ENCODE measurements around the gene HEATR5A. TPM values are rescaled to one million over a fixed set of nuclear protein-coding genes. Genes with fewer than 3 reads are reported as not detected.

The HEATR5A gene
- polyA plus RNA-seq, 3 donors: 13.1 to 21.0 (median 16.8) TPM

- Histone ChIP-seq H3K4me2 (replicated peaks; ENCODE audit: extremely low read depth, low read length, poor library complexity, severe bottlenecking) (no peak overlapping the region), H3K36me3 (replicated peaks in 1 of 2; ENCODE audit: control insufficient read depth in 1 of 2, insufficient read depth in 2 of 2, low read length in 2 of 2) (no peaks in the 10 kb centered on the region), H3K27me3 (ENCODE audit: control insufficient read depth in 2 of 2, insufficient read depth in 2 of 2, low read length in 2 of 2) (no peaks in the 10 kb centered on the region), H4K20me1 (ENCODE audit: insufficient read depth, low read length) (no peaks in the 10 kb centered on the region), H3K9ac (ENCODE audit: insufficient read depth, low read length, poor library complexity, severe bottlenecking) (no peak overlapping the region), H2AFZ (ENCODE audit: insufficient read depth, low read depth, low read length, poor library complexity, severe bottlenecking) (no peak overlapping the region), H3K79me2 (ENCODE audit: insufficient read depth, low read length) (no peaks in the 10 kb centered on the region), H3K4me3 (replicated peaks in 1 of 3; ENCODE audit: low read depth in 2 of 3, low read length in 3 of 3) (no peak overlapping the region), H3K4me1 (ENCODE audit: control insufficient read depth in 1 of 2, insufficient read depth in 2 of 2, low read length in 2 of 2) (peaks cover 16 to 23% of the 10 kb centered on the region in 2 donors), H3K9me3 (replicated peaks in 1 of 2; ENCODE audit: control insufficient read depth in 1 of 2, insufficient read depth in 1 of 2, low read length in 2 of 2) (peaks cover 10 to 15% of the 10 kb centered on the region in 2 donors), H3K27ac (ENCODE audit: low read depth in 1 of 2, low read length in 2 of 2) (no peak overlapping the region)
- peaks cover 8 to 23% (median 19%) of the 10 kb centered on the region in 7 donors for H3K9me3 Mint-ChIP-seq
- TF ChIP-seq, protein P1, sequence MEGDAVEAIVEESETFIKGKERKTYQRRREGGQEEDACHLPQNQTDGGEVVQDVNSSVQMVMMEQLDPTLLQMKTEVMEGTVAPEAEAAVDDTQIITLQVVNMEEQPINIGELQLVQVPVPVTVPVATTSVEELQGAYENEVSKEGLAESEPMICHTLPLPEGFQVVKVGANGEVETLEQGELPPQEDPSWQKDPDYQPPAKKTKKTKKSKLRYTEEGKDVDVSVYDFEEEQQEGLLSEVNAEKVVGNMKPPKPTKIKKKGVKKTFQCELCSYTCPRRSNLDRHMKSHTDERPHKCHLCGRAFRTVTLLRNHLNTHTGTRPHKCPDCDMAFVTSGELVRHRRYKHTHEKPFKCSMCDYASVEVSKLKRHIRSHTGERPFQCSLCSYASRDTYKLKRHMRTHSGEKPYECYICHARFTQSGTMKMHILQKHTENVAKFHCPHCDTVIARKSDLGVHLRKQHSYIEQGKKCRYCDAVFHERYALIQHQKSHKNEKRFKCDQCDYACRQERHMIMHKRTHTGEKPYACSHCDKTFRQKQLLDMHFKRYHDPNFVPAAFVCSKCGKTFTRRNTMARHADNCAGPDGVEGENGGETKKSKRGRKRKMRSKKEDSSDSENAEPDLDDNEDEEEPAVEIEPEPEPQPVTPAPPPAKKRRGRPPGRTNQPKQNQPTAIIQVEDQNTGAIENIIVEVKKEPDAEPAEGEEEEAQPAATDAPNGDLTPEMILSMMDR (IDR thresholded peaks at IDR 0.05): no peak
- DNase-seq: no peak
- H3K27ac Mint-ChIP-seq: no peak overlapping the region
- intact Hi-C loops (cut with micrococcal nuclease): loop anchor here in 1 of 2 donors (10.0 kb wide), 1 partner anchor 86 kb away; no protein-coding TSS in a partner anchor
- H3K36me3 Mint-ChIP-seq: peaks cover 0 to 8% of the 10 kb centered on the region in 2 donors
- no peak overlapping the region for H3K4me3 Mint-ChIP-seq
- H3K27me3 Mint-ChIP-seq (ENCODE audit: low read depth in 3 of 3): no peaks in the 10 kb centered on the region
- no CpG with 5 or more reads among the region's 3 CpGs for WGBS (ENCODE audit: insufficient coverage)
- peaks cover 13% of the 10 kb centered on the region for H3K4me1 Mint-ChIP-seq
These were observed 139.5 kb downstream of the HEATR5A start for GRCh38 chr14:31280871-31281220.

- 100% methylated on average over 1 of the region's 4 CpGs for WGBS (ENCODE audit: insufficient coverage)
These were observed 140.0 kb downstream of the HEATR5A start for GRCh38 chr14:31280132-31280870.

More at GRCh38 chr14:31280132-31280870, 140.0 kb downstream of the HEATR5A start:
- peaks cover 0 to 8% of the 10 kb centered on the region in 2 donors for H3K36me3 Mint-ChIP-seq
- H3K4me1 ChIP-seq (ENCODE audit: control insufficient read depth in 1 of 2, insufficient read depth in 2 of 2, low read length in 2 of 2): peaks cover 16 to 23% of the 10 kb centered on the region in 2 donors
- no peaks in the 10 kb centered on the region for H3K36me3 ChIP-seq (replicated peaks in 1 of 2; ENCODE audit: control insufficient read depth in 1 of 2, insufficient read depth in 2 of 2, low read length in 2 of 2)
- H3K4me3 ChIP-seq (replicated peaks in 1 of 3; ENCODE audit: low read depth in 2 of 3, low read length in 3 of 3): no peak overlapping the region
- no peak overlapping the region for H3K4me3 Mint-ChIP-seq
- no peak overlapping the region for H3K9ac ChIP-seq (ENCODE audit: insufficient read depth, low read length, poor library complexity, severe bottlenecking)
- H3K9me3 ChIP-seq (replicated peaks in 1 of 2; ENCODE audit: control insufficient read depth in 1 of 2, insufficient read depth in 1 of 2, low read length in 2 of 2): peaks cover 10 to 19% of the 10 kb centered on the region in 2 donors
- intact Hi-C loops (cut with micrococcal nuclease): loop anchor here in 1 of 2 donors (10.0 kb wide), 1 partner anchor 86 kb away; no protein-coding TSS in a partner anchor
- no peak for DNase-seq
- no peaks in the 10 kb centered on the region for H4K20me1 ChIP-seq (ENCODE audit: insufficient read depth, low read length)
- no peak overlapping the region for H3K27ac ChIP-seq (ENCODE audit: low read depth in 1 of 2, low read length in 2 of 2)
- H3K27me3 ChIP-seq (ENCODE audit: control insufficient read depth in 2 of 2, insufficient read depth in 2 of 2, low read length in 2 of 2): no peaks in the 10 kb centered on the region
- no peaks in the 10 kb centered on the region for H3K79me2 ChIP-seq (ENCODE audit: insufficient read depth, low read length)
- H3K4me1 Mint-ChIP-seq: peaks cover 13% of the 10 kb centered on the region
- TF ChIP-seq, protein P1 (IDR thresholded peaks at IDR 0.05): no peak
- H3K4me2 ChIP-seq (replicated peaks; ENCODE audit: extremely low read depth, low read length, poor library complexity, severe bottlenecking): no peak overlapping the region
- H3K27ac Mint-ChIP-seq: no peak overlapping the region
- H3K27me3 Mint-ChIP-seq (ENCODE audit: low read depth in 3 of 3): no peaks in the 10 kb centered on the region
- no peak overlapping the region for H2AFZ ChIP-seq (ENCODE audit: insufficient read depth, low read depth, low read length, poor library complexity, severe bottlenecking)
- H3K9me3 Mint-ChIP-seq: peaks cover 8 to 29% (median 21%) of the 10 kb centered on the region in 7 donors

All from CD14-positive monocyte (primary cell).